Measurements from ENCODE around the gene SLIT1.

DNA sequence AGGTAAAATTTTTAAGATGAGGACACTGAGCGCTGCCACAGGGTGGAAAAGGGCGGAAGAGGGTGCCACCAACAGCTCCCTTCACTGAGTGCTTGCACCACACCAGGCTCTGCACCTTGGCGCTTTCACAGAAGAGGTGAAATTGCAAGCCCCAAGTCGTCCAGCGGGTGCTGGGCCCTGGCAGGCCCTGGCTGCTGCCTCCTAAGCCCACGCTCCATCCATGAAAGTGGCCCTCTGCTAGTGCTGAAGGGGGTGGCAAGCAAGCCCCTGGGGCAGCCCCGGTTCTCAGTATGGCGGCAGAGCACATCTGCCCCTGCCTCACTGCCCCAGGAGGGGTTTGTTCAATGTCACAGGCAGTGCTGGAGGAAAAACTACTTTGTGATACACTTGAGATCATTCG is 95.1 kb downstream of the SLIT1 start:
- TF ChIP-seq EZH2phosphoT487 (IDR thresholded peaks at IDR 0.05; ENCODE audit: insufficient read depth, low read depth) (no peak), EZH2 (IDR thresholded peaks at IDR 0.05; ENCODE audit: insufficient read depth, poor library complexity, severe bottlenecking) (no peak)

Measured in GM23248 (cell line).